ENCODE data around the gene TADA1.

- no peak for TF ChIP-seq CTCF (IDR thresholded peaks at IDR 0.05)
- no peak for TF ChIP-seq POLR2A (IDR thresholded peaks at IDR 0.05)
- no peak for TF ChIP-seq POLR2AphosphoS5 (IDR thresholded peaks at IDR 0.05; ENCODE audit: insufficient read depth in 1 of 2, low read depth in 1 of 2)
Observed at GRCh38 chr1:166869318-166870099, 6.6 kb downstream of the TADA1 start.
